GM19328 (cell line): ENCODE measurements around the gene THOC6.
A peak's percentile ranks its signal among the peaks of the same experiment; 100 is the strongest.

Experiments
- ATAC-seq: cut with Tn5 transposase; IDR thresholded peaks from one replicate; pipeline ENCODE4 v1.9.1; 2021; ENCODE audit warnings: mild to moderate bottlenecking, moderate library complexity; ENCODE audit not compliant: unreplicated experiment

The THOC6 gene

DNA sequence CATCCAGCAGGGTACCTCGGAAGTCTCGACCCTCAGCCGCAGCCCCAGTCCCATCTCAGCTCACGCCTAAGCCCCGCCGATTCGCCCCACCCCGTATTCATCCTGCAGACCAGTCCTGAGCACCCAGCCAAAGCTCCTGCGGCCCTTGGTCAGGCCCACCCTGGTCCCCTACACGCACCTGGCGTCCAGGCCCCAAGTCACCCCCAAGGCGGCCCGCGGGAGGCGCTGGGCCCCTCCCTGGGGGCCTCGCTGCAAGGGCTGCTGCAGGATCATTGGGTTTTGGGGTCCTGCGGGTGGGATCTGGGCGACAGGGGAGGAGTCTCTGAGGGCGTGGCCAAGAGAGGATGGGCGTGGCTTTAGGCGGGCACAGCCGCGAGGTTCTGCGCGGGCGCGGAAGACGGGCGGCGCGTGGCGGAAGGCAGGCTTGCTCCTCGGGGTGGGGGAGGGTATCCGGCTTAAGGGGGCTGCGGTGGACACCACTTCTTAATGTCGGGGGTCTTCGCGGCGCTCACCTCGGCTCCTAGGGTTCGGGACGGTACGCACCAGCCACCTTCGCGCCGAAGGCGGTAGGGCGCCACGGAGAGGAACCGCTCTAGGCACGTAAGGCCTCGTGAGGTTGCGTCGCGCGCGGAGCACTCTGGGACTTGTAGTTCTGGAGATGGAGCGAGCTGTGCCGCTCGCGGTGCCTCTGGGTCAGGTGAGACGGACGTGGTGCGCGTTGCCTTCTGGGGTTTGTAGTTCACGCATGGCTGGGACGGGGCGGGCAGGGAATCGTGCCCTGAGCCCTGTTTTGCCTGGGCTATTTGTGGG, at the start of gene THOC6, which contains the start of gene HCFC1R1:
THOC6 (plus strand) TSS at position 367 of the 810 bp plus-strand sequence; CDS start at position 659, 292 bp downstream.
HCFC1R1 (minus strand) TSS at position 274 of the 810 bp plus-strand sequence; CDS start at position 273, 1 bp downstream.
- peak; percentile 82 for ATAC-seq

- no peak for ATAC-seq
These were observed 49.3 kb upstream of the THOC6 start for GRCh38 chr16:2974319-2975056.

GRCh38 chr16:2975161-2975795, 48.6 kb upstream of the THOC6 start:
- no peak for ATAC-seq

GRCh38 chr16:2976201-2976600, 47.6 kb upstream of the THOC6 start:
- no peak for ATAC-seq

GRCh38 chr16:2976673-2977072, 47.2 kb upstream of the THOC6 start:
- no peak for ATAC-seq

- no peak for ATAC-seq
These were observed 46.4 kb upstream of the THOC6 start for GRCh38 chr16:2977440-2977839.

DNA sequence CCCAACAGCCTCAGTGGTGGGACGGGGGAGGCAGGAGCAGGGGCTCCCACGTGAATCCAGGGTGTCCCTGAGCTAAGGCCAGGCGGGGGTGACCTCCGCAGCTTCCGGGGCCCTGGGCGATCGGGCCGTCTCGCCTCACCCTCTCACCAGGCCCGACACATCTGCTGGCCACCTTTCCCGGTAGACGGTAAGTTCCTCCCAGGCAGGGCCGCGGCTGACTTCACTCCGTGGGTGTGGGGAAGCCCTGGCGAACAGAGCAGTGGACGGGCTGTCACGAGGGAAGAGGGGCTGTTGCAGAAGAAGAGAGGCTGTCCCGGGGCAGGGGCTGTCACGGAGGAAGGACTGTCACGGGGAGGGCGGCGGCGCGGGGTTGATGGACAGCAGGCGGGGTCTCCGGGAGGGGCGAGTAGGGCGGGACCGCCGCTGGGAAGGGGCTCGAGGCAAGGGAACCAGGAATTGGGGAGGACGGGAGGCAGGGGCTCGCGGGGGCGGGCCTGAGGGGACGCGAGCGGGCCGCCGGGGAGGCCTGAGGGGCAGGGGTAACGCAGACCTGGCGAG, 44.1 kb upstream of the THOC6 start:
- ATAC-seq, result no peak

DNA sequence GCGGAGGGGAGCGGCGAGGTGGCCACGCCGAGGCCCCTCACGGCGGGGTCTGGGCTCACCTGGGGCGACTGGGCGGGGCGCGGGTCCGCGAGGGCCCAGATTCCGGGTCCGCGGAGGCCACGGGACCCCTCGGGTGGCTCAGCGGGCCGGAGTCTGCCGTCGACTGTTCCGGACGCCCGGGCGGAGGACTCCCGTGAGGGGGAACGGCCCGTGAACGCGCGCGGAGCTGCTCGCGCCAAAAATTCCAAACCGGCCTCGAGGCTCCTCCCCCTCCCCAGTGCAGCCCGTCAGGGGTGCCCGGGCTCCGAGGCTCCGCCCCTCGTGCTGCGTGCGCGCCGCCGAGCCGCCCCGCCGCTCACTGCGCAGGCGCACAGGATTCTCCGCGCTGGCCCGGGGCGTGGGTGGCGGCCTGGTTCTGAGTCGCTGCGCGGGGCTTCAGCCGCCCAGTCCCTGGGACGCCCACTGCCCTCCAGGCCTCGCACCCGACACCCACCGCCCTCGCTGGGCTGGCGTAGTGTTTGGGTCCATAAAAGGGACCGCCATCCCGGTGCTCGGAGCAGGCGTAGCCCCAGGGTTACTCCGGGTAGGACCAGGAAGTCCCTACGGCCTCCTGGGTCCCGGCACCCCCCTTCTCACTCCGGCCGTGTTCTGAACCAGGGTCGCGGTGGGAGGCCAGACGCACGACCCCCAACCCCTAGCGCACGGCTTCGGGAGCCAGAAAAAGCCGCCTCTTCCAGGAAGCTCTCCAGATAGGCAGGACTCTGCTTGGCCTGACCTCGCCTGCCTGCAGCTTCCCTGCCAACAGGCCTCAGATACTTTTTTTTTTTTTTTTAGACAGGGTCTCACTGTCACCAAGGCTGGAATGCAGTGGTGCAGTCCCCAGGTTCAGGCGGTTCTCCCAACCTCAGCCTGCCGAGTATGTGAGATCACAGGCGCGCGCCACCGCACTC, 43.3 kb upstream of the THOC6 start, which contains the start of gene PKMYT1:
PKMYT1 (minus strand) TSS at position 220 of the 950 bp plus-strand sequence. CDS start 789 bp downstream, outside the sequence.
- peak; percentile 75 for ATAC-seq

- no peak for ATAC-seq
These were observed 42.5 kb upstream of the THOC6 start for GRCh38 chr16:2981177-2981898.

DNA sequence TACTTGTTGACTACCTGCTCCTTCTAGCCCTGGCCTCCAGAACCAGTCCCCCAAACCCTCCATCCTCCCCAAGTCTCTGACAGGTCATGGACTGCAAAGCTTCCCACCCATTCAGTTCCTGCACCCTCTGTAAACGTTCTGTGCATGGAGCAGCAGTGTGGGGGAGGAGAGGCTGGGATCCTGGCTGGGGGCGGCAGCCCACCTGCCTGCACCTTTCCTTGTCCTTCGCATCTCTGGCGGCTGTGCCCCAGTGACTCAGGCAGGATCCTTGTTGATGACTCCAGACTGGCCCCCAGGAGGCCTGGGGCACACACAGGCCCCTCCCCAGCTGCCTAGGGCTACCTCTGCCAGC, 42.0 kb upstream of the THOC6 start:
- no peak for ATAC-seq

- no peak for ATAC-seq
These were observed 41.4 kb upstream of the THOC6 start for GRCh38 chr16:2982402-2982801.

- no peak for ATAC-seq
These were observed 40.1 kb upstream of the THOC6 start for GRCh38 chr16:2983706-2984136.

GRCh38 chr16:2985462-2985861, 38.4 kb upstream of the THOC6 start:
- no peak for ATAC-seq

GRCh38 chr16:2985893-2986355, 37.9 kb upstream of the THOC6 start:
- ATAC-seq, result no peak

- ATAC-seq, result no peak
These were observed 37.1 kb upstream of the THOC6 start for GRCh38 chr16:2986623-2987188.

DNA sequence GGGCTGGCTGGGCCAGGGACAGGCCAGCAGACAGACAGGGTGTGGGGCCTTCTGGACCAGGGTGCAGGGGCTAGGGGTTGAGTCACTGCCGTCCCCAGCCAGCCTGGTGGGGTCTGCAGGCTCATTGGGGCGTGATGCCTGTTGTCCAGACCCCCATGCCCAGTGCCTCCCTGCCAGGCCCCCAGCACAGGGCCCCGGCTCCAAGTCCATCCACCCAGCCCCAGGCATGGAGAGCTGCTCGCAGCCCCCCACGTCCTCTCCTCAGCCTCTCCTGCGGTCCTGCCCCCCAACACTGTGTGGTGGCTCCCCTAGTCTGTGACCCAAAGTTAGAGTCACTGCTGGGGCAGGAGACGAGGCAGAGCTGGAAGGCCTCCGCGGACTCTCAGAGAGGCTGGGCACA, 36.5 kb upstream of the THOC6 start:
- ATAC-seq, result no peak

- ATAC-seq, result no peak
These were observed 36.0 kb upstream of the THOC6 start for GRCh38 chr16:2987833-2988232.

DNA sequence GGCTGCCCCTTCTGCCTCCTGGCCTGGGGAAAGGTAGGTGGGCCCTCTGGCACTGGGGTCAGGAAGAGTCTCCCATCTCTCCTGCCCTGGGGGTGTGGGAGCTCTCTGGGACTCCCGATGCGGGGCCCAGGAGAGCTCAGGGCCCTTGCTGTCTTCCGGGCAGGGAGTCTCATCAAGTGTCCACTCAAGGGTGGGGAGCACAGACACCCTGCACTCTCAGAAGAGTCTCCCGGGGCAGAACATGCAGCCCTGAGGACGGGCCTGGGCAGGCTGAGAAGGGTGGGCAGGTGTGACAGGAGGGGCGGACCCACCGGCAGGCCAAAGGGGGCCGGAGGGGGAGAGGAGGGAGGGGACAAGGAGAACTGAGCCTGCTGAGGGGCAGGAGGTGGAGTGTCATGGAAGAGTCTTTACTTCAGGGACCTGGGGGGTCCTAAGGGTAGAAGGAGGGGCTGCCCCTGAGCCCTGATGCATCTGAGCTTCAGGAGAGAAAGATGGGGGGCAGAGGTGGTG, 35.2 kb upstream of the THOC6 start:
- no peak for ATAC-seq

DNA sequence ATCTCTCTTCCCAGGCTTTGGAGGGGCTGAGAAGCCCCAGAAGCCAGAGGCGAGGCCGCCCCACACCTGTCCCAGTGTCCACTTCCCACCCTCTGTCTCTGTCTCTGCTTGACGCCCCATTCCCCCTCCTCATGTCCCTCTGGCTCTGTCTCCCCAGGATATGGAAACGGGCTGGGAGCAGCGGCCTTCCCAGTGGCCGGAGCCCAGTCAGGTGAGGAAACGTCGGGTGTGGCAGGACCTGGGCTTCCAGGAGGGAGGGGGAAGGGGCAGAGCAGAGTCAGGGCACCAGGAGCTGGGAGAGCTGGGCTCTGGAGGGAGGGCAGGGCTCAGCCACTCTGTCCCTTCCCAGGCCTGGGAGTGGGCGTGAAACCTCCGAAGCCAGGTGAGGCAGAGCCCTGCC, 32.9 kb upstream of the THOC6 start:
- ATAC-seq, result no peak
